AML-193 (cell line): ENCODE measurements around the gene ZNF691.
"Not testable (repeated sequence)": the region's sequence is repeated elsewhere in the genome, so short reads cannot be mapped to it uniquely, and the experiment has no call there.

Experiments
- DNase-seq, 2 experiments: peaks; one replicate each; lab custom pipeline; 2025; lab: John Stamatoyannopoulos, UW

ZNF691 gene

GRCh38 chr1:42846257-42847110, at the start of gene ZNF691:
ZNF691 (plus strand) TSS chr1:42846613; CDS start chr1:42849659, 3,046 bp downstream.
- DNase-seq, result peak; percentile 94 to 98

GRCh38 chr1:42797414-42797813, 49.0 kb upstream of the ZNF691 start:
- DNase-seq, result no peak

DNA sequence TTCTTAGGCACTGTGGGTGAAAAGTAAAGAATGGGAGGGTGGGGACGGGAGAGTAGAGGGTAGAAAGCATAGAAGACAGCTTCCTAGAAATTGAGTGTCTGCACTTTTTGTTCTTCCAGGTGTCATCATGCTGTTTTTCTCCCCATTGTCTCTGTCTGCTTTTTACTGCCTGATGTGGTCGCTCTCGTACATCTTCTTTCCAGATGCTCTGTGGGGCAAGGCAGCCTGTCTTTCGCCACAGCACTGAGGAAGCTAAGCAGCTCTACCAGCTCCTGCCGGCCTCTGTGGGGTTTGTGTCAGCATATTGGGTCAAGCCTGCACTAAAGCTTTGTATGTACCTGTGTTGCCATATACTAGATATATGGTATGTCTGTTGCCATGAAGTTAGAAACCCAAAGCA, 48.4 kb upstream of the ZNF691 start:
- no peak for DNase-seq

DNA sequence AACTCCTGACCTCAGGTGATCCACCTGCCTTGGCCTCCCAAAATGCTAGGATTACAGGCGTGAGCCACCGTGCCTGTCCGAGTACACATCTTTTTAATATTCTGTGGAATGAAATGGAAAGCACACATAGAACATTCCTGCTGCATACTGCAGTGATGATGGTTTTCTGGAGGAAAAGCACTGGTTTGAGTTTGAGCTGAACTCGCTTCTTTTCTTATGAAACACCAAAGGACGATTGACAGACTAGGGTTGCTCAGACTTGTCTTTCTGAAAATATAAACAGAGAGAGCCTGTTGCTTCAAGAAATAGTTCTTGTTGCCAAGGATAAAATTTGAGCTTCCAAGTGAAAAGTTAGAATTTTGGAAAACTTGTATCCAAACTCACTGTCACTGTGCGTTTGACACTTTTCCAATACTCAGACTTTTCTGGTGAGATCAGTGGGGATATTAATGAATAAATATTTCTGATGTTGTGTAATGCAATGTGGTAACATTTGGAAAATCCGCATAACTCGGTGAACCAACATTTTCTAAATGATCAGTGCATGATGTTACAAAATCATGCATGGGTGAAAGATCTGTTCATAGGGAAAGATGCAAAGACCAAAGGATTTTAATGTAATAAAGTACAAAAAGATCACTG, 44.5 kb upstream of the ZNF691 start:
- DNase-seq, result no peak

GRCh38 chr1:42806171-42806570, 40.2 kb upstream of the ZNF691 start:
- no peak for DNase-seq

- no peak for DNase-seq
These were observed 39.8 kb upstream of the ZNF691 start for GRCh38 chr1:42806593-42806992.

DNA sequence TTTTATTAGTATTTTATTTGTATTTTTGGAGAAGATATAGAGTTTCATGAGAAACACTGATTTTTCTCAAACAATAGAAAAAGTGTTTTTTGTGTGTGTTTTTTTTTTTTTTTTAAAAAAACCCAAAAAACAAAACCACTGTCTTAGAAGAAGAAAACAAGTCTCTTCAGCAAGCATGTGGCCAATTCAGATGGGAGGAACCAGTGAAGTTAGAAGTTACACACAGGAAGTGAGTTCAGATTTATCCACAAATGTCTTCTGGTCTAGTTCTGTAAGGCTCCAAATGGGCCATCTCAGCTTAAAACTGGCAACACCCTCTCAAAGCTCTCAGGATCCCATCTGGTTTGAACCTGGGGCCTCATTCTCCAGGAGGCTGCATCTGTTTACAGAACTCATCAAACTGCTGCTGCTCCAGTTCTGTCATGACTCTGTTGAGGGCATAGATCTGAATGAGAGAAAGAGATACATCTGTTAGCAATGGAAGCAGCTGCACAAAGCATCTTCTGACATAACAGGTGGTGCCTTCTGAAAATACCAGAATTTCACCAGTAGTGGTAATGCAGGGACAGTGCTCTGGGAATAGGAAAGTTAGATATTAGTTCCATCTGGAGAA, 39.3 kb upstream of the ZNF691 start:
- DNase-seq, result no peak

GRCh38 chr1:42814815-42815214, 31.6 kb upstream of the ZNF691 start:
- not testable (repeated sequence) for DNase-seq

DNA sequence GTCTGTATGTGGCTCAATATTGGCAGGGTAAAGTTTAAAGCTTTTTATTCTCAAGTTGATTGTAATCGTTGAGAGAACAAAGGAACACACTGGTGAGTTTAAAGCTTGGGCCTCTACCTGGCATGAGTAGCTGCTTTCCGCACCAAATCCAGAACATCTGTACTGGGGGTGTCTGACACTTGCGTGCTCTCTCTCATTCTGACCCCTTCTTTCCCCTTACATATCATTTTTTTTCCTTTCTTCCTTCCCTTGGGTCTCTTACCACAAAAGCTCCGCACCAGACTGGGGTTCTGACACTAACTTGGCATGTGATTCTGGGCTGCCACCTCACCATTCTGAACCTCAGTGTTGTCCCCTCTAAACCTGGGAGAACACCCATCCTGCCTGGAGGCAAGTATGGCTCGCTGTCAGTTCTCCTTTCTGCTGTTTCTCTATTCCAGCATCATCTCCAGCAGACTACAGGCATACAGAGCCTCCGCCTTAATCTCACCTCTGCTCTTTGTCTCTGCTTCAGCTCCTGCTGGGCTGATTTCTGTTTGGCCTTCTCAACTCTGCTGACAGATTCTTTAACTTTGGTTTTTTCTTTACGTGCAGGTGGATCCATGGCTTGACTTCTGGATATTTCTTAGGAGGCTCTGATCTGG, 30.4 kb upstream of the ZNF691 start:
- peak in 1 of 2 experiments; percentile 16 for DNase-seq

DNA sequence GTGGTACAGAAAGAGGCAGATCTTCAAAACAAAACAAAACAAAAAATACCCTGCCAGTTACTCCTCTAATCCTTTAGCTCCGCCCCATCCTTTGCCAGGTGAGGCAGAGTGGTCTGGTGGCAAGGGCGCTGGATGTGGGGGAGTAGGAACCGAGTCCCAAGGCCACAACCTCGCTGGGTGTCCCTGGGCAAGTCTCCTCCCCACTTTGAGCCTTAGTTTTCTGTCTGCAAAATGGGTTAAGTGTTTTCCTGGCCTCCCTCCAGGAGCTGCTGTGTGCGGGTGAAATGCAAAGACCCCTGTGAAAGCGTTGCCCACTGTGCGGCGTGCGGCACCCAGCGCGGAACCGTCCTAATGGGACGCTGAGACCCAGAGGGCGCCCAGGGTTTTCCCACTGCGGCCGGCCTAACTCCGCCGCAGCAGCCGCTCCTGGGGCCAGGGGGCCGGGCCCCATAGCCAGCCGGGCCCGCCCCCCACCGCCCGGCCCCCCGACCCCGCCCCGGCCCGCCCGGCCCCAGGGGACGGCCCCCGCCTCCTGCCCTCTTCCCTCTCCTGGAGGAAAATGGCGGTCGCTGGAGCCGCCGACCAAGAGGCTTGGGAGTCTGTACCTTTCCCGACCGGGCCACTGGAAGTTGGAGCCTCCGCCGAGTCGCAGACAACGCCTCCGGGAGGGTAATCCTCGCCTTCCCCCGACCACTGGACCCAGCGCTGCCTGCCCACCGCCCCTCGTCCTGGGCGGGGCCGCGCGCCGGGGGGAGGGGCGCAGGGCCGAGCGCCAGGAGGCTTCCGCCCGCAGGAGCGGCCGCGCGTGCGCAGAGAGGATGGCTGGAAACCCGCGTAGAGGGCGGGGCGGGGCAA, 29.6 kb upstream of the ZNF691 start, which contains the start of the genes ERMAP and SVBP:
TSS of gene ERMAP (plus strand) at position 538 of the 855 bp plus-strand sequence. CDS start 13,327 bp downstream, outside the sequence.
TSS of gene SVBP (minus strand) at position 813 of the 855 bp plus-strand sequence. CDS start 853 bp downstream, outside the sequence.
- peak; percentile 62 to 78 for DNase-seq

GRCh38 chr1:42817440-42817767, 29.0 kb upstream of the ZNF691 start:
- no peak for DNase-seq

DNA sequence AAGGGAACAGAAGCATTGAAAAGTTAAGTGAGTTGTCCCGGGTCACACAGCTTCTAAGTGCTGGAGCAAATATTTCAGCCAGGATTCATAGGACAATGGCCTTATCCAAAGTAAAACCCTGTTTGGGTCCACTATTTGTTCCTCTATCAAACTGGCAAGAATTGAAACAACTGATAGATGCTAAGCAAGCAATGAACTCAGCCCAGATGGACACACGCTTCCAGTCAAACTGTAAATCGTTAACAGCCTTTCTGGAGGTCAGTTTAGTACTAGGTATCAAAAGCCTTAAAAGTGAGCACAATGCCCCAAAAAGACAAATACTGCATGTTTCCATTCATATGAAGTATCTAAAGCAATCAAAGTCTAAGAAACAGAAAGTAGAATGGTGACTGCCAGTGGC, 28.4 kb upstream of the ZNF691 start:
- no peak for DNase-seq

GRCh38 chr1:42820813-42821212, 25.6 kb upstream of the ZNF691 start:
- DNase-seq, result no peak

DNA sequence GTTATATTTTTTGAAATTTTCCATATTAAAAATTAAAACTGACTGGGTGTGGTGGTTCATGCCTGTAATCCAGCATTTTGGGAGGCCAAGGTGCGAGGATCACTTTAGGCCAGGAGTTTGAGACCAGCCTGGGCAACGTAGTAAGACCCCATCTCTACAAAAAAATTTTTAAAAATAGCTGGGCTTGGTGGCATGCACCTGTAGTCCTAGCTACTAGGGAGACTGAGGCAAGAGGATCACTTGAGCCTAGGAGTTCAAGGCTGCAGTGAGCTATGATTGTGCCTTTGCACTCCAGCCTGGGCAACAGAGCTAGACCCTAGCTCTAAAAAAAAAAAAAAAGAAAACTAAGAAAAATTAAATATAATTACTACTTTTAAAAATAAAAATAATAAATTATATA, 24.7 kb upstream of the ZNF691 start:
- no peak for DNase-seq

DNA sequence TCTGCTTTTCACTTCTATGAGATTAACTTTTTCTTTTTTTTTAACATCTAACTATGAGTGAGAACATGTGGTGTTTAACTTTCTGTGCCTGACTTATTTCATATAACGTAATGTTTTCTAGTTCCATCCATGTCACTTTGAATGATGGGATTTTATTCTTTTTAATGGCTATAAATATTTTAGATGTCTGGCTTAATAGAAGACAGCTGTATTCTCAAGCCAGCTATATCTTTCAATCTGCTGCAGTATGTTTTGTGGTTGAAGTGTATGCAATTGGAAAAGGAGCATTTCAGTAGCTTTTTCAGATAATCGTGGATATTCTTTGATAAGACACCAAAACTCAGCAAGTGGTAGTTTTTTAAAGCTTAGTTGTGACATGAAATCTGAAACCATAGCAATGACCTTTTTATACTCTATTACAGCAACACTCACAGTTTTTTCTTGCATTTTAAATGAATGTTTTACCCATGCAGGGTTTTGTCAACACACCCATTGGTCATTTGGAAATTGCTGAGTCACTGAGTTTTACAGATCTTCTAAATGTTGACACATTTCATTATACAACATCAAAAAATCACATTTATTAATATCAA, 23.5 kb upstream of the ZNF691 start:
- no peak for DNase-seq

GRCh38 chr1:42824481-42825035, 21.9 kb upstream of the ZNF691 start:
- DNase-seq, result no peak

DNA sequence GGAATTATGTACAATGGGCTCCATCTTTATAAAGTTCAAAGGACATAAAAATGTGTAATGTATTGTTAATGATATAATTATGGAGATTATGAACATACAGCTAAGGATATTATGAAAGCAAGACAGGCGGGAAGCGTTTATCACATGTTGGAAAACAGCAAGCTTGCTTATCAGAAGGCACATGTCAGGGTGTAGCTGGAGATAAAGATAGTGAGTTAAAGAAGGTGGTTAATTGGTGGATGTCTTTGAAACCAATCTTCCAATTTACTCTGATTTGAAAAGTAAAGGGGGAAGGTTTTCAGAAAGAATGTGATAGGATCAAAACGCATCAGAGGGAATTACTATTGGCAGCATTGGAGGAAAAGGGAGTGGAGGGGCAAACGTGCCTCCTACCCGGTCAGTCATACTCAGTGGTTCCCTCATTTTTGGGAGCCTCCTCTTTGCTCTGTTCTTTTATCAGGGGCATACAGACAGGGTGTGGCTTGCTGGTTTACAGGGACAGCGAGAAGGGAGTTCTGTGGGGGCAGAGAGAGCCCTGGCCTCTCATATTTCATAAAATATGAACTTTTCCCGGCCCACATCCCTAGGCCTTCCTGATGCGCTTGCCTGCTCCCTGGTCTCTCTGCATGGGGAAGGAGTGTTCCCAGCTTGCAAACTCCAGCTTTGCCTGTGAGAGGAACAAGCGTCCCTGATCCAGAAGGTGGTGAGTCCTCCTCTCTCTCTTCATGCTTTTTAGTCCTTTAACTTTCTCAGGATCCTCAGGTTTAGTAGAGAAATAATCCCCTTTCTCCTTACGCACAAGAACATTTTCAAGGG, 21.2 kb upstream of the ZNF691 start:
- no peak for DNase-seq

DNA sequence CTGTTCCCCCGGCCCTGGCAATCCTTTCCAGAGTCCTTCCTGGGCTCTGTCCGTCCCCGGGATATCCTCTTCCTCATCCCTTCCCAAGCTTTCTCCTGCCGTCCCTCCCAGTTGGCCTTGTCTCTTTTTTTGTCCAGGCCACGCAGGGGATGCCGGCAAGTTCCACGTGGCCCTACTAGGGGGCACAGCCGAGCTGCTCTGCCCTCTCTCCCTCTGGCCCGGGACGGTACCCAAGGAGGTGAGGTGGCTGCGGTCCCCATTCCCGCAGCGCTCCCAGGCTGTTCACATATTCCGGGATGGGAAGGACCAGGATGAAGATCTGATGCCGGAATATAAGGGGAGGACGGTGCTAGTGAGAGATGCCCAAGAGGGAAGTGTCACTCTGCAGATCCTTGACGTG, 15.8 kb upstream of the ZNF691 start:
- no peak for DNase-seq

- no peak for DNase-seq
These were observed 15.1 kb upstream of the ZNF691 start for GRCh38 chr1:42831273-42831672.
